Ascending aorta (tissue), 2 donors: Measurements from ENCODE around the gene ERMARD. TPM values are rescaled to one million over a fixed set of nuclear protein-coding genes. Genes with fewer than 3 reads are reported as not detected.

Experiments used
- DNase-seq, 2 donors: peaks; one replicate each; pipeline ENCODE4 v3.0.0-alpha.2; 2019; ENCODE audit warnings: low spot score in 2 of 2
- H3K27ac ChIP-seq, 2 donors: fragments of 200-600 bp; sonication (generic); one replicate each; pipeline ENCODE4 v1.5.1; 2016 to 2017; ENCODE audit warnings: mild to moderate bottlenecking in 1 of 2
- H3K27me3 ChIP-seq: fragments of 200-600 bp; sonication (generic); one replicate; pipeline ENCODE4 v1.5.1; 2017
- H3K36me3 ChIP-seq, 2 donors: fragments of 200-600 bp; sonication (generic); one replicate each; pipeline ENCODE4 v1.5.1; 2016
- H3K4me1 ChIP-seq, 2 donors: fragments of 200-600 bp; sonication (generic); one replicate each; pipeline ENCODE4 v1.5.1; 2016 to 2017; ENCODE audit warnings: mild to moderate bottlenecking in 1 of 2
- H3K4me3 ChIP-seq, 2 donors: fragments of 200-600 bp; sonication (generic); one replicate each; pipeline ENCODE4 v1.5.1; 2016 to 2017; ENCODE audit warnings: mild to moderate bottlenecking in 1 of 2
- H3K9me3 ChIP-seq, 2 donors: fragments of 200-600 bp; sonication (generic); one replicate each; pipeline ENCODE4 v1.5.1; 2016
- intact Hi-C: fragments of 100-400 bp; cut with DNase I; formaldehyde crosslinking; loops from one replicate; pipeline ENCODE4 v1.15.1; 2023
- total RNA-seq: library from RNA; depleted of rRNA; stranded (reverse); fragments of >200 nt; gene quantifications from one replicate; pipeline ENCODE4 v1.1.0, GENCODE V29; 2016
- TF ChIP-seq, protein P1 (sequence below), 3 experiments: fragments of 200-600 bp in 2 of 3; fragments of 450-650 bp in 1 of 3; sonication (generic) in 2 of 3; IDR thresholded peaks; one replicate each; pipeline ENCODE4 v1.5.1; 2016 to 2019; ENCODE audit warnings: antibody characterized with exemption in 3 of 3, mild to moderate bottlenecking in 1 of 3, moderate library complexity in 1 of 3

The ERMARD gene
- total RNA-seq, 1 donor from 2014 or later = 4.0 TPM

DNA sequence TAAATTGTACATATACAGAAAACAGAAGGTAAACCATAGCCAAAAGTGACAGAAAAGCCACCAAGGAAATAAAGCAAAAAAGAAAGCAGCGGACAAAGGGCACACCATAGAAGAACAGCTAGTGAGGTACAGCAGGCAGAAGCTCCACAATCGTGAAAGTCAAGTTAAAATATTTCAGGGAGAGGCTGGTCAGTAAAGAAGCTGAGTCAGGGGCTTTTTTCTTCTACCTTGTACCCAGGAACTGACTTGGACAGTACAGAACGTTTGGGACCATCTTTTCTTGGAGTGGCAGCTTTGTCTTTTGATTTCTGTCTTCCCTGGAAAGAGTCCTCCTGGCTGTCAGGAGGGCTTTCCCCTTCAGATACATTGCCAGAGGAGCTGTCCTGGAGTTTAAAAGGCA is 41.4 kb upstream of the ERMARD start:
- DNase-seq = no peak
- intact Hi-C loops = no loop called here
- TF ChIP-seq, protein P1, sequence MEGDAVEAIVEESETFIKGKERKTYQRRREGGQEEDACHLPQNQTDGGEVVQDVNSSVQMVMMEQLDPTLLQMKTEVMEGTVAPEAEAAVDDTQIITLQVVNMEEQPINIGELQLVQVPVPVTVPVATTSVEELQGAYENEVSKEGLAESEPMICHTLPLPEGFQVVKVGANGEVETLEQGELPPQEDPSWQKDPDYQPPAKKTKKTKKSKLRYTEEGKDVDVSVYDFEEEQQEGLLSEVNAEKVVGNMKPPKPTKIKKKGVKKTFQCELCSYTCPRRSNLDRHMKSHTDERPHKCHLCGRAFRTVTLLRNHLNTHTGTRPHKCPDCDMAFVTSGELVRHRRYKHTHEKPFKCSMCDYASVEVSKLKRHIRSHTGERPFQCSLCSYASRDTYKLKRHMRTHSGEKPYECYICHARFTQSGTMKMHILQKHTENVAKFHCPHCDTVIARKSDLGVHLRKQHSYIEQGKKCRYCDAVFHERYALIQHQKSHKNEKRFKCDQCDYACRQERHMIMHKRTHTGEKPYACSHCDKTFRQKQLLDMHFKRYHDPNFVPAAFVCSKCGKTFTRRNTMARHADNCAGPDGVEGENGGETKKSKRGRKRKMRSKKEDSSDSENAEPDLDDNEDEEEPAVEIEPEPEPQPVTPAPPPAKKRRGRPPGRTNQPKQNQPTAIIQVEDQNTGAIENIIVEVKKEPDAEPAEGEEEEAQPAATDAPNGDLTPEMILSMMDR (IDR thresholded peaks at IDR 0.05) = no peak
- Histone ChIP-seq H3K36me3 (peaks cover 35 to 49% of the 10 kb centered on the region in 2 donors), H3K4me1 (no peaks in the 10 kb centered on the region), H3K27ac (no peak overlapping the region), H3K4me3 (no peak overlapping the region), H3K9me3 (no peaks in the 10 kb centered on the region), H3K27me3 (no peaks in the 10 kb centered on the region)

DNA sequence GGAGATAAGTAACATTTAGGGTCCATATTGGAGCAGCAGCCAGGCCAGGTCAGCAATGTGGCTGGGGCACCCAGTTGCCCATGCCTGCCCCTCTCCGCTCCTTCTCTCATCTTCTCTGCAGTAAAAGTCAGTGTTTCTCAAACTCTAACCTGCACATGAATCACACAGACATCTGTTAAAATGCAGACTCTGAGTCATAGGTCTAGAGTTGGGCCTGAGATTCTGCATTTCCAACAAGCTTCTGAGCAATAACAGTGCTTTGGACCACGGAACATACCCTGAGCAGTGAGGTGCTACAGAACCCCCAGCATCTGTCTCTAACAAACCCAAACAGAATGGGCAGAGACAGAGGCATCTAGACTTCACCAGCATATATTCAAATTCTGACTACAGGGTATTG is 37.2 kb upstream of the ERMARD start:
- H3K36me3 ChIP-seq = peaks cover 52 to 67% of the 10 kb centered on the region in 2 donors
- TF ChIP-seq, protein P1 (IDR thresholded peaks at IDR 0.05) = no peak
- no peaks in the 10 kb centered on the region for H3K27me3 ChIP-seq
- intact Hi-C loops = no loop called here
- H3K27ac ChIP-seq = no peak overlapping the region
- H3K9me3 ChIP-seq = no peaks in the 10 kb centered on the region
- no peak overlapping the region for H3K4me3 ChIP-seq
- no peak for DNase-seq
- H3K4me1 ChIP-seq = no peaks in the 10 kb centered on the region

- Histone ChIP-seq H3K27ac (no peak overlapping the region), H3K4me3 (no peak overlapping the region), H3K4me1 (no peaks in the 10 kb centered on the region), H3K27me3 (no peaks in the 10 kb centered on the region), H3K36me3 (peaks cover 52 to 64% of the 10 kb centered on the region in 2 donors), H3K9me3 (no peaks in the 10 kb centered on the region)
- DNase-seq = no peak
- TF ChIP-seq, protein P1 (IDR thresholded peaks at IDR 0.05) = no peak
- intact Hi-C loops = no loop called here
These were observed 36.8 kb upstream of the ERMARD start for GRCh38 chr6:169714595-169714994.

- Histone ChIP-seq H3K27ac (no peak overlapping the region), H3K27me3 (no peaks in the 10 kb centered on the region), H3K9me3 (no peaks in the 10 kb centered on the region), H3K36me3 (peaks cover 26 to 29% of the 10 kb centered on the region in 2 donors), H3K4me1 (peaks cover 4 to 12% of the 10 kb centered on the region in 2 donors), H3K4me3 (no peak overlapping the region)
- TF ChIP-seq, protein P1 (IDR thresholded peaks at IDR 0.05) = no peak
- DNase-seq = no peak
- intact Hi-C loops = no loop called here
These were observed 32.3 kb upstream of the ERMARD start for GRCh38 chr6:169719117-169719516.

DNA sequence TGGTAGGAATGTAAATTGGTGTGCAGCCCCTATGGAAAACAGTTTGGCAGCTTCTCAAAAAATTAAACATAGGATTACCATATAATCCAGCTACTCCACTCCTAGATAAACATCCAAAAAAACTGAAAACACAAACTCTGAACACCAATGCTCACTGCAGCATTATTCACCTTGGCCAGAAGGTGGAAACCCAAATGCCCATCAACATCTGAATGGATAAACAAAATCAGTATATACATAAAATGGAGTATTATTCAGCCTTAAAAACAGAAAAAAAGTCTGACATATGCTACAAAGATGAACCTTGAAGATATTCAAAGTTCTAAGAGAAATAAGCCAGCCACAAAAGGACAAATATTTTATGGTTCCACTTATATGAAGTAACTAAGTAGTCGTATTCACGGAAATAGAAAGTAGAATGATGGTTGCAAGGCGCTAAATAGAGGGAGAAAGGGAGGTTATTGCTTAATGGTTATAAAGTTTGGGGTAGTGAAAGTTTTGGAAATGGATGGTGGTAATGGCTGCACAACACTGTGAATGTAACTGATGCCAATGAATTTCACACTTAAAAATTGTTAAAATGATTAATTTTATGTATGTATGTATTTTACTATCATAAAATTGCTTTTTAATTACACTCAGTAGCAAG is 31.1 kb upstream of the ERMARD start:
- no peak overlapping the region for H3K27ac ChIP-seq
- H3K9me3 ChIP-seq = no peaks in the 10 kb centered on the region
- peaks cover 4 to 12% of the 10 kb centered on the region in 2 donors for H3K4me1 ChIP-seq
- TF ChIP-seq, protein P1 (IDR thresholded peaks at IDR 0.05) = no peak
- H3K4me3 ChIP-seq = no peak overlapping the region
- DNase-seq = no peak
- intact Hi-C loops = no loop called here
- peaks cover 14 to 17% of the 10 kb centered on the region in 2 donors for H3K36me3 ChIP-seq
- no peaks in the 10 kb centered on the region for H3K27me3 ChIP-seq
